ENCODE data around the gene KRTAP4-11. TPM values are rescaled to one million over a fixed set of nuclear protein-coding genes. Genes with fewer than 3 reads are reported as not detected.
"Not testable (repeated sequence)": the region's sequence is repeated elsewhere in the genome, so short reads cannot be mapped to it uniquely, and the experiment has no call there.

Gene KRTAP4-11
- total RNA-seq, 1 experiment from 2014 or later: not detected

DNA sequence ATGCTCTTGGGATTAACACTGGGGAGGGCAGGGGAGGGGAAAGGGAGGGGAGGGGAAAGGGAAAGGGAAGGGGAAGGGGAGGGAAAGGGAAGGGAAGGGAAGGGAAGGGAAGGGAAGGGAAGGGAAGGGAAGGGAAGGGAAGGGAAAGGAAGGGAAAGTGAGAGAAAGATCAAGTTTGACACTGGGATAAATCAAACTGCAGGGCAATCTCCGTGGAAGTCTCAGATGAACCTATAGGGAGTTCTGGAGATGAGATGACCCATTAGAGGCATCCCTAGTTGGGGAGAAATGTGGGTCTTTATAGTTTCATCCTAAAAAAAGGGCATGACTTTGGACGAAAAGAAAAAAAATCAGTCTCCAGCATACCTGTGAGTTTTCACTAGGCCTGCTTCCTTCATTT is 3.6 kb upstream of the KRTAP4-11 start:
- Histone ChIP-seq H2BK12ac (ENCODE audit: insufficient read length, low read depth, low read length) (no peak overlapping the region), H2AK5ac (ENCODE audit: insufficient read length, low read length) (no peak overlapping the region), H2BK20ac (ENCODE audit: low read depth, low read length, poor library complexity, severe bottlenecking) (no peak overlapping the region), H3K23ac (ENCODE audit: insufficient read length, low read depth, low read length) (no peak overlapping the region), H2BK120ac (ENCODE audit: low read depth, low read length, poor library complexity, severe bottlenecking) (no peak overlapping the region), H3K23me2 (ENCODE audit: insufficient read length, low read depth, low read length, poor library complexity, severe bottlenecking) (no peaks in the 10 kb centered on the region), H2AFZ (ENCODE audit: low read length) (no peak overlapping the region), H3K27me3 (ENCODE audit: insufficient read depth, low read length) (no peaks in the 10 kb centered on the region), H2BK5ac (ENCODE audit: insufficient read length, low read length) (no peak overlapping the region), H3K79me1 (ENCODE audit: insufficient read depth, low read depth, low read length, poor library complexity, severe bottlenecking) (no peaks in the 10 kb centered on the region), H3K56ac (ENCODE audit: insufficient read length, low read depth, low read length) (no peak overlapping the region), H4K91ac (ENCODE audit: insufficient read length, low read depth, low read length) (no peak overlapping the region), H3K18ac (ENCODE audit: insufficient read length, low read depth, low read length) (no peak overlapping the region), H4K20me1 (ENCODE audit: control insufficient read depth, insufficient read depth, insufficient read length) (no peaks in the 10 kb centered on the region), H3K14ac (ENCODE audit: insufficient read depth, low read length) (no peak overlapping the region), H4K5ac (ENCODE audit: insufficient read length, low read depth, low read length) (no peak overlapping the region), H3K9ac (ENCODE audit: extremely low read depth, insufficient read length, low read length) (no peak overlapping the region), H2BK15ac (ENCODE audit: low read depth, low read length) (no peak overlapping the region), H3K4me1 (ENCODE audit: insufficient read depth, low read length) (no peaks in the 10 kb centered on the region), H3T11ph (ENCODE audit: low read length) (no peak overlapping the region), H3K27ac (ENCODE audit: insufficient read length, low read depth, low read length) (no peak overlapping the region), H3K79me2 (ENCODE audit: insufficient read depth, low read length) (no peaks in the 10 kb centered on the region), H4K8ac (replicated peaks; ENCODE audit: insufficient read length, low read depth, low read length) (no peak overlapping the region), H3K4me2 (ENCODE audit: insufficient read depth, insufficient read length, low read length) (no peak overlapping the region), H3K9me3 (ENCODE audit: control insufficient read depth, low read depth, low read length) (no peaks in the 10 kb centered on the region), H3K4ac (ENCODE audit: low read depth, low read length) (no peak overlapping the region)
- no peak for TF ChIP-seq CTCF (conservative IDR thresholded peaks at IDR 0.05)
- Mint-ChIP-seq H3K27ac (no peak overlapping the region), H3K36me3 (ENCODE audit: insufficient read depth in 1 of 3, low read depth in 3 of 3) (peaks cover 0 to 2% (median 0%) of the 10 kb centered on the region in 3 experiments; a peak in 2 of 7 replicates), H3K4me3 (no peak overlapping the region), H3K9me3 (peaks cover 4 to 5% of the 10 kb centered on the region in 2 experiments; a peak in 4 of 5 replicates), H3K4me1 (peaks cover 17 to 21% of the 10 kb centered on the region in 2 experiments), H3K27me3 (ENCODE audit: low read depth) (no peaks in the 10 kb centered on the region; the same call in 1 of the 2 replicates)
- WGBS (ENCODE audit: extremely low coverage, insufficient read length, low lambda C conversion rate): no CpG with 5 or more reads among the region's 2 CpGs
- no peak for DNase-seq

- not testable (repeated sequence) for H3K27me3 ChIP-seq (ENCODE audit: insufficient read depth, low read length); H3K27me3 Mint-ChIP-seq (ENCODE audit: low read depth); H3K27ac Mint-ChIP-seq; H3T11ph ChIP-seq (ENCODE audit: low read length); H4K20me1 ChIP-seq (ENCODE audit: control insufficient read depth, insufficient read depth, insufficient read length); DNase-seq; H3K4me2 ChIP-seq (ENCODE audit: insufficient read depth, insufficient read length, low read length); H4K91ac ChIP-seq (ENCODE audit: insufficient read length, low read depth, low read length); H3K14ac ChIP-seq (ENCODE audit: insufficient read depth, low read length); H3K9ac ChIP-seq (ENCODE audit: extremely low read depth, insufficient read length, low read length); H2BK120ac ChIP-seq (ENCODE audit: low read depth, low read length, poor library complexity, severe bottlenecking); H4K5ac ChIP-seq (ENCODE audit: insufficient read length, low read depth, low read length); H3K23ac ChIP-seq (ENCODE audit: insufficient read length, low read depth, low read length); H3K4me3 Mint-ChIP-seq; H3K18ac ChIP-seq (ENCODE audit: insufficient read length, low read depth, low read length); H2AK5ac ChIP-seq (ENCODE audit: insufficient read length, low read length); H3K56ac ChIP-seq (ENCODE audit: insufficient read length, low read depth, low read length); H2BK20ac ChIP-seq (ENCODE audit: low read depth, low read length, poor library complexity, severe bottlenecking); H3K4me1 ChIP-seq (ENCODE audit: insufficient read depth, low read length); H3K36me3 Mint-ChIP-seq (ENCODE audit: insufficient read depth in 1 of 3, low read depth in 3 of 3); H3K27ac ChIP-seq (ENCODE audit: insufficient read length, low read depth, low read length); H3K79me1 ChIP-seq (ENCODE audit: insufficient read depth, low read depth, low read length, poor library complexity, severe bottlenecking); H2BK12ac ChIP-seq (ENCODE audit: insufficient read length, low read depth, low read length); H3K23me2 ChIP-seq (ENCODE audit: insufficient read length, low read depth, low read length, poor library complexity, severe bottlenecking); H3K4ac ChIP-seq (ENCODE audit: low read depth, low read length); H2BK15ac ChIP-seq (ENCODE audit: low read depth, low read length); H3K9me3 ChIP-seq (ENCODE audit: control insufficient read depth, low read depth, low read length); H4K8ac ChIP-seq (replicated peaks; ENCODE audit: insufficient read length, low read depth, low read length); H2BK5ac ChIP-seq (ENCODE audit: insufficient read length, low read length); H3K79me2 ChIP-seq (ENCODE audit: insufficient read depth, low read length); H2AFZ ChIP-seq (ENCODE audit: low read length)
- no CpG with 5 or more reads among the region's 11 CpGs for WGBS (ENCODE audit: extremely low coverage, insufficient read length, low lambda C conversion rate)
- Mint-ChIP-seq H3K4me1 (peaks cover 31 to 33% of the 10 kb centered on the region in 2 experiments), H3K9me3 (peaks cover 0 to 12% of the 10 kb centered on the region in 2 experiments; a peak in 4 of 5 replicates)
Measured at GRCh38 chr17:41119696-41120690, 1.8 kb upstream of the KRTAP4-11 start.

All from H9 (cell line).